Measurements from ENCODE around the gene NUDT1.

DNA sequence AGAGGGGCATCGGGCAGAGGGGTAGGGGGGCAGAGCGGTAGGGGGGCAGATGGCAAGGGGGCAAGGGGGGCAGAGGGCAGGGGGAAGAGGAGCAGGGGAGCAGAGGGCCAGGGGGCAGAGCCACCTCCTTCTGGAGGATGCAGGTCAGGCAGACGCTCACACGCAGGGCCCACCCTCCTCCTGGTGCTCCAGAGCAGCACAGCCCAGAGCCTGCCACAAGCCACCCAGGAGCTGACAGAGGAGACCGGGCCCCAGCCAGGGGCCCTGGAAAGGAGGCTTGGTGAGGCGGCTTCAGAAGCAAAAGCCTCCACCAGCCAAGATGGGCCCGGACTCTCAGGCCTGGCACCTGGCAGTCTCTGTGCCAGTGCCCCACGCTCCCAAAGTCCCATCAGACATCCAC is 22.4 kb upstream of the NUDT1 start:
- TF ChIP-seq LEF1 (IDR thresholded peaks at IDR 0.05; ENCODE audit: borderline replicate concordance), result no peak
- no peak for TF ChIP-seq NFRKB (IDR thresholded peaks at IDR 0.05)
- no peak for TF ChIP-seq BHLHE40 (IDR thresholded peaks at IDR 0.05; ENCODE audit: borderline replicate concordance)
- no peak for TF ChIP-seq HDGF (IDR thresholded peaks at IDR 0.05; ENCODE audit: borderline replicate concordance)
- TF ChIP-seq SUZ12 (IDR thresholded peaks at IDR 0.05), result no peak
- TF ChIP-seq SP1 (IDR thresholded peaks at IDR 0.05), result no peak
- TF ChIP-seq, protein P1, sequence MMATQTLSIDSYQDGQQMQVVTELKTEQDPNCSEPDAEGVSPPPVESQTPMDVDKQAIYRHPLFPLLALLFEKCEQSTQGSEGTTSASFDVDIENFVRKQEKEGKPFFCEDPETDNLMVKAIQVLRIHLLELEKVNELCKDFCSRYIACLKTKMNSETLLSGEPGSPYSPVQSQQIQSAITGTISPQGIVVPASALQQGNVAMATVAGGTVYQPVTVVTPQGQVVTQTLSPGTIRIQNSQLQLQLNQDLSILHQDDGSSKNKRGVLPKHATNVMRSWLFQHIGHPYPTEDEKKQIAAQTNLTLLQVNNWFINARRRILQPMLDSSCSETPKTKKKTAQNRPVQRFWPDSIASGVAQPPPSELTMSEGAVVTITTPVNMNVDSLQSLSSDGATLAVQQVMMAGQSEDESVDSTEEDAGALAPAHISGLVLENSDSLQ (IDR thresholded peaks at IDR 0.05), result no peak
- no peak for TF ChIP-seq ARNT (IDR thresholded peaks at IDR 0.05)
- TF ChIP-seq TARDBP (IDR thresholded peaks at IDR 0.05), result no peak
- no peak for TF ChIP-seq FOXA1 (IDR thresholded peaks at IDR 0.05)

All from HEK293T (cell line).